ENCODE results near the gene AGAP4.
"Not testable (repeated sequence)": the region's sequence is repeated elsewhere in the genome, so short reads cannot be mapped to it uniquely, and the experiment has no call there.

The AGAP4 gene

DNA sequence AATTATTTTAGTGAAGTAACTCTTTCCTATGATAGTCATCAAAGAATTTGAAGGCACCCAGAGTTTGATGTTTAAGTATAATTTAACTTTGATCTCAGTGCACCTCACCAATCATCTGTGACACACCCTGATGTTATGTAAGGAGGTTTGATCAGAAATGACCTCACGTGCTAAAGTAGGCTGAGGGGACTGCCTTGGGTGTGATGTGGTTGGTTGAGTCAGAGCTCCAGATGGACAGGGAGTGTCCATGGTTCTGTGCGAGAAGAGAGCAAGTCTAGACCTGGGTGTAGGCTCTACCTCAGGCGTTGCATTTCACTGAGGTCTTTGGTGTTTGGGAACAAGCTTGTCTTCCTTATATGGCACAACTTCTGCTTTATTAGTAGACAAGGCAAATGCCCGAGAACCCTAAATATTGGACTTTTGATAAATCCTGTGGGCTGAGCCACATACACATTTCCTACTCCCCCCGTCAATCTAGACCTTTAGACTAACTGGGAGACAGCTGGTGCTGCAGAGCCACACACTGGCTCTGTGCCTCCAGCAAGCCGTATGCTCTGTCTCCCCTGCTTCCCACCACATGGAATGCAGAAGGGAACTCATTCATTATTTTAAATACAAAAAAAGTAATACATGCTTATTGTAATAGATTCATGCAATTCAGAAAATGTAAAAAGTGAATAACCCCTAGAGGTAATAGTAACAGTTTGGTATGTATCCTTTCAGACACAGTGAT is 56.4 kb downstream of the AGAP4 start:
- DNase-seq (ENCODE audit: low spot score) = not testable (repeated sequence)

DNA sequence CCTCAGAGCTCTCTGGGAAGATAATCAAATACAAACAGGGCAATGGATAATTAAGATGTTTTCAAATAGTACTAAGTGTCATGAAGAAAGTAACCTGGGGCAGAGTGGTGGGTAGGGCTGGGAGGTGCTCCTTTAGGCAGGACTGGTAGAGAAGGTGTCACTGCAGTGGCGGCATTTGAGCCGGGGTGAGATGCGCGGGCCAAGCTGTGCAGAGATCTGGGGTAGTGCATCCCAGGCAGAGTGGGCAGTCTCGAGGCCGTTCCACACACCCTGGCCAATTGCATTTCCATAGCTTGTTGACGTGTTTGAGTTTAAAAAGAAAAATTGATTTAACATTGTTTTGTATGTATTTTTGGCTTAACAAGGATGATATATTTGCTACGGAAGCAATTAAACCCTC is 57.3 kb downstream of the AGAP4 start:
- DNase-seq (ENCODE audit: low spot score) = not testable (repeated sequence)

DNA sequence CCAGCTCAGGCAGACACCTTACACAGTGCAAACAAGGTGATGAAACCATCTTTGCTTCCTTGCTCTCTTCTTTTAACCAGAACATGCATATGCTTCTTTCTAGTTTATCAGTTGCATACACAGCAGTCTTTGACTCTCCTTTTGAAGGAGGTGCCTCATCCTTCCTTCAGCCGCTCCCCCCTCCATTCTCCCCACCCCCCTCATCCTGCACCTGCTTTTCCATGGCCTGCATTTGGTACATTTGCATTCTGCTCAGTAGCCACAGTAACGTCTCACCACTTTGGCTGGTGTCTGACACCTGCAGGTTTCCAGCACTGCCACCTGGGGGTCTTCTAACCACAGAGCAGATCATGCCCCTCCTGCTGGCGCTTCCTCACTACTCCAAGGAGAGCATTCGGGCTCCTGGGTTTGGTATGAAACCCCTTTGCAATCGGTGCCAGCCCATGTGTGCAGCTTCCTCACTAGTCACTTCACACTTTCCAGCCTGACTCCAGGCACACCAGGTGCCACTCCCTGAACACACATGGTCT is 60.0 kb downstream of the AGAP4 start:
- DNase-seq (ENCODE audit: low spot score) = not testable (repeated sequence)

DNA sequence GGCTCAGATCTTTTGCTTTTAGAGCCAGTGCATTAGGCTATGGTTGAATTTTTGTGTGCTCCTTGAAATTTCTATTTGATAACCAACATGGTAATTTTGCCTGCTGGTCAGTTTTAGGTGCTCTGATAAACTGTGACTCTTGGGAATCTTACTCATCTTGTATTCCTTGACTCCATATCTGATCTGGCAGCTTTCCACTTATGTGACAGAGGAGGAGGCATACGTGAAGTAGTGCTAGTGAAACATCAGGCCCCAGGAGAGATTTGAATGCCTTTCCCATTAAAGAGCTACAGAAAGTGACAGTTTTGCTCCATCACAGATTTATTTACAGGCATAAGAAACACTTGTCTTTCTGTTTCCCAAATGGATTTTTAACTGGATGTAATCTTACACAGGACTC is 61.1 kb downstream of the AGAP4 start:
- DNase-seq (ENCODE audit: low spot score) = not testable (repeated sequence)
